Occipital lobe (tissue), 3 donors: ENCODE measurements around the gene CAAP1. TPM values are rescaled to one million over a fixed set of nuclear protein-coding genes. Genes with fewer than 3 reads are reported as not detected.
"Not testable (repeated sequence)": the region's sequence is repeated elsewhere in the genome, so short reads cannot be mapped to it uniquely, and the experiment has no call there.

Experiments used
- DNase-seq: peaks from one replicate; lab custom pipeline; 2025; lab: John Stamatoyannopoulos, UW
- small RNA-seq: library from RNA; depleted of rRNA; stranded (forward); fragments of <200 nt; gene quantifications from one replicate; pipeline ENCODE3, GENCODE V24; 2014
- total RNA-seq: library from RNA; depleted of rRNA; stranded (reverse); fragments of >200 nt; gene quantifications from one replicate; pipeline ENCODE4 v1.2.3, GENCODE V29; 2014

CAAP1 gene
- total RNA-seq, 1 donor from 2014 or later = 19.3 TPM

DNA sequence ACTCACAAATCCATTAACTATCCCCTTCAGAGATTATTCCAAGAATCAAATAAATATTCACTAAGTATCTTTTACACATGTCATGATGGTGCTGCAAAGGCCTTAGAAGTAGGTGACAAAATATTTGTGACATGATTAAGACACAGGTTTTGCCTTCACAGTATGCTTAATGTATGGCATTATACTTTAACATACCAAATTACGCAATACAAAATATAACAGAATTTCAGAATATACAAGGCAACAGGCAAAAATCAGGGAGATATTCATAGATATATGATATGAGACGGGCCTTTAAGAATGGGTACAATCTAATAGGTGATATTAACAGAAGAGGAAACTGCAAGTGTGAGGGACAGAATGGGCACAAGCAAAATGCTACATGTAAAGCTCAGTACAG lies 41.6 kb downstream of the CAAP1 start:
- no peak for DNase-seq

DNA sequence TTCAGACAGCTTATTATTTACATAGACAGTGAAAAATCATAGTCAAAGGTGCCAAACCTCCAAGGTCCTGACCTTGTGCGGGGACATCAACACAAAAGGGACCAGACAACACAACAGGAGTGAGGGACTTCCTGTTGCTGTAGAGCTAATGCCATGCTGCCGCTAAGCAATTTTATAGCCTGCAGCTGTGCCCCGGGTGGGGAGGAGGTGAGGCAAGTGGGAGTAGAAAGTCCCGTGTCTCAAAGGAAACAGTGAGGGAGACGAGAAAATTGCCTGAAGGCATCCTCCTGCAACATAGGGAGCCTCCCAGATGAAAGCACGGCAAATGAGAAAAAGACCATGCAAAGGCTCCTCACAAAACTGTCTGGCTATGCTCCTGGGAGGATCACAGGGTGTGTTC lies 58.8 kb downstream of the CAAP1 start:
- no peak for DNase-seq

DNA sequence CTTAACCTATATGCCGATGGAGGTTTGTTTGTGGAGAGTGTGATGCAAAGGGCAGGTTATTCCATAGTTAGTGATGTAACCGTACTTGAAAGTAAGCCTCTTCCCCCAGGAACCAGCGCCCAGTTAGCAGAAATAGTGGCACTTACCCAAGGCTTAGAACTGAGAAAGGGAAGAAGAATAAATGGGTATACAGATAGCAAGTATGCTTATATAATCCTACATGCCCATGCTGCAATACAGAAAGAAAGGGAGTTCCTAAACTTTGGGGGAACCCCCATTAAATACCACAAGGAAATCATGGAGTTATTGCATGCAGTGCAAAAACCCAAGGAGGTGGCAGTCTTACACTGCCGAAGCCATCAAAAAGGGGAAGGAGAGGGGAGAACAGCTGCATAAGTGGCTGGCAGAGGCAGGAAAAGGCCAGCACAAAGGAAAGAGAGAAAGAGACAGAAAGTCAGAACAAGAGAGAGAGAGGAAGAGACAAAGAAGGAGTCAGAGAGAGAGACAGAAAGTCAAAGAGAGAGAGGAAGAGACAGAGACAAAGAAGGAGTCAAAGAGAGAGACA lies 64.1 kb downstream of the CAAP1 start:
- DNase-seq = not testable (repeated sequence)

DNA sequence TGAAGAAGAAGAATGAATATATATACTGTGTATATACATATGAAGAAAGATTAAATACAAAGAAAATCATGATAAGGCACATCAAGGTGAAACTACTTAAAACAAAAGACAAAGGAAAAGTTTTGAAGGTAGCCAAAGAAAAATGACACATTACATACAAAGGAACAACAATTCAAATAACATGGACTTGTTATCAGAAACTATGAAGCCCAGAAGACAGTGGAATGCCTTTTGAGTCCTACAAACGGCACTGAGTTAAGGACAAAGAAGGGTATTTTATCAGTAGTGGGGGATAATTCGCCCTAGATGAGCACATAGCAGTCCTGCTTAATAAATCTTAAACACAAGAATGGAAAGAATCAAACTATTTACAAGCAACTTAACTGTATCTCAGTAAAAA lies 77.8 kb downstream of the CAAP1 start:
- DNase-seq = no peak

DNA sequence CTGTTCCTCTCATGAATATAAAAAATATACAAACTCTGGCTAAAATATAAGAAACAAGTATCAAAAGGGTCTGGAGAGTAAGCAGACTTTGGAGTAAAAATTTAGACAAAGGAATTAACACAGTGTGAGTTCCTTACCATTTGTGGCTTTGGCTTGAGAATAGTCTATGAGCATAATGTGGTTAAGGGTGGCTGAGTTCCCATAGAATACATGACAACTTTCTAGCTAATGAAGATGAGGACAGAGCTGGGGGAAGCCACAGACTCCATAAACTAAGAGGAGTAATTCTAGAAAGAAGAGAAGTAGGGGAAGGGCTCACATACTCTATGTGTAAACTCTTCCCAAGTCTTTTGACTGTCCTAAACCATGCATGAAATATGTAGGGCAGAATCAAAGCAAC lies 79.4 kb downstream of the CAAP1 start:
- DNase-seq = no peak

DNA sequence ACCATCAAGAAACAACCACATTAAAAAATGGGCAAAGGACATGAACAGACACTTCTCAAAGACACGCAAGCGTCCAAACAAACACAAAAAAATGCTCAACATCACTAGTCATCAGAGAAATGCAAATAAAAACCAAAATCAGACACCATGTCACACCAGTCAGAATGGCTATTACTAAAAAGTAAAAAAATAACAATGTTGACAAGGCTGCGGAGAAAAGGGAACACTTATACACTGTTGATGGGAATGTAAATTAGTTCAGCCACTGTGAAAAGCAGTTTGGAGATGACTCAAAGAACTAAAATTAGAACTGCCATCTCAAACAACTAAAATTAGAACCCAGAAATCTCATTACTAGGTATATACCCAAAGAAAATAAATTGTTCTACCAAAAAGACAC lies 80.4 kb downstream of the CAAP1 start:
- no peak for DNase-seq

DNA sequence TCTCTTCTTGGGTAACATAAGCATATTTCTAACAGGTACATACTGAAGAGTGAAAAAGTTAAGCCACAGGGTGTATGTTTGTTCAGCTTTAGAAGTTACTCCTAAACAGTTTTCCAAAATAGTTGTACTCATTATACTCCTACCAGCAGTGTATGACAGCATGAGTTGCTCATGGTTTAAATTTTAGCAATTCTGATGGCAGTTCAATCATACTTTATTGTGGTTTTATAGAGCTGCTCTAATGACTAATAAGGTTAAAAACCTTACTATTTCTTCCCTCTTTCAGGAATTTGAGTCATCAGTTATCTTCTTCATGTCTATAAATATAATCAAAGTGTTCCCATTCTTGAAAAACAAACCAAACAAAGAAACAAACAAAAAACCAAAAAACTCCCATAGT lies 81.5 kb downstream of the CAAP1 start:
- DNase-seq = no peak

DNA sequence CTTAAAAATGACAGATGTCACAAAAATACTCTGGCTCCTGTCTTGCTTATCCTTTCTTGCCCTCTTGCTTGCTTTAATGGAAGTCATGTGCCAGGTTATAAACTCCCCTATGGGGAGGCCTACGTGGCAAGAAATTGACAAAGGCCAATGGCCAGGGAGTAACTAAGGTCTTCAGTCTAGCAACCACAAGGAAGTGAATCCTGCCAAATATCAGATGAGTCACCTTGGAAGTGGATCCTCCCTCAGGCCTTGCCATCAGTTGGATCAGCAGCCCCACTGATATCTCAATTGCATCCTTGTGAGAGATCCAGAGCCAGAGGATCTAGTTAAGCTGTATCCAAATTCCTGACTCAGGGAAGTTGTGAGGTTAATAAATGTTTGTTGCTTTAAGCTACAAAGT lies 82.8 kb downstream of the CAAP1 start:
- DNase-seq = no peak

DNA sequence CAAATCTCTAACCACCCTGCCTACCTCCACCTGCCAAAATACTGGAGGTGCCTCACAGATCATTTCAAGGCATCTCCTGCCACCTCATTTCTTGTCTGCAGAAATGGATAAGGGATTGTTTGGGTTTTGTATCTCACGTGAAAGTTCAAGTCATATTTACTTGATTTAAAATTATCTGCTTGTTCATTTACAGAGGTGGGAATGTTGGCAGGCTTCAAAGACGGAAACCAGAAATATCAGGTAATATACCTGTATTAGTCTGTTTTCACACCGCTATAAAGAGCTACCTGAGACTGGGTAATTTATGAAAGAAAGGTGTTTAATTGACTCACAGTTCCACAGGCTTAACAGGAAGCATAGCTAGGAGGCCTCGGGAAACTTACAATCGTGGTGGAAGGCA lies 85.4 kb downstream of the CAAP1 start:
- DNase-seq = no peak

DNA sequence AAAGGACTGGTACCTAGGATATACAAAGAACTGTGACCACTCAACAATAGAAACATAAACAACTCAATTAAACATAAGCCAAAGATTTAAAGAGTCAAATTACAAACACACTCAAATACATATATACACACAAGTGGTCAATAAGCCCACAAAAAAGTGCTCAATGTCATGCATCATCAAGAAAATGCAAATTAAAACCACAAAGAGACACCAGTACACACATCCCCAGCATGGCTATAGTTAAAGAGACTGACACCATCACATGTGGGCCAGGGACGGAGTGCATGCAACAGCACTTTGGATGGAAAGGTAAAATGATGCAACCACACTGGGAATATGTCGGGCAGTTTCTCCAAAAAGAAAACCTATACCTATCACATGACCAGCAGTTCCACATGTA lies 89.7 kb downstream of the CAAP1 start:
- DNase-seq = no peak

DNA sequence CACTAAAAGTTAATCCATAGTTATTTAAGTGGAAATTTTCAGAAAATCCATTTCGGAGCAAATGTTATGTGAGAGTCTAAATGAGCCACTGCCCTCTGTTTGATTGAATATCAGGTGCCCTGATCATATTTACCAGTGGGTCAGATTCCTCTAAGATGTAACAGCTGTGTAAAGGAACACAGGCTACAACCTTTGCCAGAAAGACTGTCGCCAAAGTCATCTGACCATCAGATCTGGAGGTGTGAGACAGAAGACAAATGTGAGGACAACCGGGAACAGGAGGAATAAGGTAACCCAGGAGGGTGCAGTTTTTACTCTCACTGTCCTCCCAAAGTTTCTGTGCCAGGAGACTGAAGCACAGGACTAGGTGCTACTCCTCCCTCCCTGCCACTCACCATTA lies 90.8 kb downstream of the CAAP1 start:
- DNase-seq = no peak

DNA sequence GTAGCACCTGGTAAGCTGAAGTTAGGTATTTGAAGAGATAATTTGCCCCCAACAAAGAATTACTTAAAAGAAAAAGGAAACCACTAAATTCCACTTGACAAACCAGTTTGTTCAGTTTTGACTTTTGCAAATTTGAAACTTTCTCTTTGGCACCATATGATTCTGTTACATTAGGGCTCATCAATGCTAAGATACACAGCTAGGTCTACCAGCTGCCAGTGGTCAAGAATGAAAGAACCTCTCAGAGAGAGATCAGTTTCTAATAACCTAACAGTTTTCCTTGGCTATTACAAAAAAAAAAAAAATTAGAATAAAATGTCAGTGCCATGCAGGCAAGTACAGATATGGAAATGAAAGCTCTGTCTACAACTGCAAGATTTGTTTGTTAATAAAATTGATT lies 92.3 kb downstream of the CAAP1 start:
- DNase-seq = no peak

DNA sequence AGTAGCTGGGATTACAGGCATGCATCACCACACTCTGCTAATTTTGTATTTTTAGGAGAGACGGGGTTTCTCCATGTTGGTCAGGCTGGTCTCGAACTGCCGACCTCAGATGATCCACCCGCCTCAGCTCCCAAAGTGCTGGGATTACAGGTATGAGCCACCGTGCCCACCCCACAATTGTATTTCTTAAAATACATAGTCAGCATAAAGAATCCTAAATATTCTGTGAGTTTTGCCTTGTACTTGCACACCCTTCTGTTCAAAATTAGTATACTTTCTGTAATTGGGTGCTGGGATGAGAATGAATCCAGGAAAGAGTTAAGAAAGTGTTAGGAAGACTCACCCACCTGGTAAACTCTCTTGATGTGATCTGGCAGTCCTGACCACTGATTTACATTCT lies 101.3 kb downstream of the CAAP1 start:
- DNase-seq = no peak

Small RNA genes lying within 50 kb of the gene (small RNA-seq; reads per million reads assigned to genes)
- gene RF00322 (not detected), gene RN7SL100P (not detected)

Other genes starting within 250 kb of the CAAP1 start
- 49.0 TPM for gene PLAA, start 54.4 kb upstream of the CAAP1 start, total RNA-seq
- 17.3 TPM for gene IFT74, start 63.6 kb upstream of the CAAP1 start, total RNA-seq
- gene LRRC19, start 112.9 kb upstream of the CAAP1 start, total RNA-seq = not detected
- 8.0 TPM for gene TEK, start 216.4 kb upstream of the CAAP1 start, total RNA-seq